ENCODE results near the gene IMPA2. TPM values are rescaled to one million over a fixed set of nuclear protein-coding genes. Genes with fewer than 3 reads are reported as not detected.

Gene IMPA2
- total and polyA plus RNA-seq, 2 of the 8 experiments (the other 6 are each of a cell fraction or from before 2014, with no cell fraction given): 102 to 140 TPM

DNA sequence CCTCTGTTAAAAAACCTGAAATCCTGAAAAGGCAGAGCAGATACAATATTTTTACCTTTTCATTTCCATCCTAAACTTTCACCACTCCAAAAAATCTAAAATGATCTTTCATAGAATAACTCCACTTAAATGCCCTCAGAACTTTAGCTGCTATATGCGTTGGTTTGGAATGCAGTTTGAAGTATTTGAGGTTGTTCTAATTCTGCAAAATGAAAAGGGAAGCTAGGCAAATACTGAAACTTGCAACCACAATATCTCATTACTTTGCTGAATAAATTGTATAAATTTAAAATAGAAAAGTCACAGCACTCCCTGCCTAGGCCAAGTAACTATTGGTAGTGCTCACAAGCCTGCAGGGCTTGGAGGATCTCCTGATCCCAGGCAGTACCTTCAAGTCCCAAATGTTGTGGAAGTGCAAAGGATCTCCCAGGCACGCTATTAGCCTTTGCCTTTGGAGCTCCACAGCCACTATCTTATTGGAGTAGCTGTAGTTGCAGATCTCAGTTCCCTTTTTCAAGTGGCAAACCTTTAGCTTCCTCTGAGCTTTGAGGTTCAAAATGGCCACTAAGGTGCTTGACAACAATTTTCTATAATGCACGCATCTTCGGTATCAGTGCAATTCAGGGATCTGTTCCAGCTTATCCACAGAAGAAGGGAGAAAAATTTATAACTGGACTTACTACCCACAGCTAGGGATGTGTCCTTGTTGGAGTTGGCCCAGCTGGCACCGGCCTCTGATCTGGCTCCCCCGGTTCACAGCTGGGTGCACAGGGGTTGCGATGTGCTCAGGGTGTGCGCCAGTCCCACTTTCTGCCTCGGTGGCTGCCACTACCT is 68.9 kb downstream of the IMPA2 start:
- H3K4me3 ChIP-seq (ENCODE audit: extremely low read depth in 1 of 4, insufficient read depth in 2 of 4, low read depth in 3 of 4, low read length in 4 of 4): no peak overlapping the region
- H3K18ac ChIP-seq (ENCODE audit: extremely low read depth, low read length): no peak overlapping the region
- no peak overlapping the region for H2BK20ac ChIP-seq (ENCODE audit: low read length)
- no peaks in the 10 kb centered on the region; a peak in 1 of 7 replicates for H3K27me3 ChIP-seq (replicated peaks in 1 of 4; ENCODE audit: control insufficient read depth in 3 of 4, extremely low read depth in 1 of 4, insufficient read depth in 3 of 4, low read length in 3 of 4)
- no peaks in the 10 kb centered on the region for H3K9me3 ChIP-seq (ENCODE audit: insufficient read depth in 2 of 2, low read depth in 1 of 2, low read length in 1 of 2)
- H4K91ac ChIP-seq (replicated peaks; ENCODE audit: insufficient read length, low read length): no peak overlapping the region
- no peak for DNase-seq (ENCODE audit: low read depth in 1 of 2, low spot score in 2 of 2)
- H3K56ac ChIP-seq (replicated peaks; ENCODE audit: insufficient read length, low read depth, low read length): no peak overlapping the region
- no peak overlapping the region; a peak in 1 of 7 replicates for H3K9ac ChIP-seq (replicated peaks in 1 of 4; ENCODE audit: extremely low read depth in 1 of 4, low read depth in 3 of 4, low read length in 3 of 4)
- WGBS, 2 experiments (ENCODE audit: extremely low coverage in 1 of 2, insufficient coverage in 1 of 2, insufficient read length in 1 of 2, insufficient replicate concordance in 2 of 2, low coverage in 1 of 2, low lambda C conversion rate in 2 of 2, missing lambda C conversion rate in 1 of 2): 92% methylated on average over 9 of the region's 9 CpGs; no CpG with 5 or more reads in 1 of the 2 experiments
- H3K79me2 ChIP-seq (ENCODE audit: control insufficient read depth in 1 of 2, insufficient read depth in 2 of 2, low read length in 2 of 2): no peaks in the 10 kb centered on the region
- no peak overlapping the region for H2BK5ac ChIP-seq (ENCODE audit: low read depth, low read length)
- no peak overlapping the region for H3K27ac ChIP-seq (ENCODE audit: low read depth, low read length)
- POLR2A ChIA-PET (ENCODE audit: partially characterized antibody): no interaction called here
- no peak overlapping the region for H3K14ac ChIP-seq (ENCODE audit: insufficient read length)
- no peak overlapping the region for H3K4me2 ChIP-seq (ENCODE audit: insufficient read depth in 1 of 2, low read depth in 2 of 2, low read length in 2 of 2)
- no peak overlapping the region for H3K4ac ChIP-seq (replicated peaks; ENCODE audit: insufficient read length, low read depth, low read length)
- H2AFZ ChIP-seq (ENCODE audit: low read length): no peak overlapping the region; the same call in 1 of the 2 replicates
- no peaks in the 10 kb centered on the region for H3K79me1 ChIP-seq (ENCODE audit: low read depth, low read length)
- H4K8ac ChIP-seq (ENCODE audit: extremely low read depth, insufficient read depth, low read length): no peak overlapping the region
- H2BK120ac ChIP-seq (replicated peaks; ENCODE audit: low read depth, low read length): no peak overlapping the region
- no peaks in the 10 kb centered on the region for H4K20me1 ChIP-seq (replicated peaks in 1 of 2; ENCODE audit: control insufficient read depth in 1 of 2, insufficient read depth in 2 of 2, low read length in 2 of 2)
- no peak overlapping the region for H2BK12ac ChIP-seq (ENCODE audit: low read depth, low read length)
- H3K23ac ChIP-seq (ENCODE audit: insufficient read length): no peak overlapping the region
- no peaks in the 10 kb centered on the region for H3K23me2 ChIP-seq (ENCODE audit: low read depth, low read length)
- peaks cover 0 to 4% (median 0%) of the 10 kb centered on the region in 4 experiments; a peak in 1 of 7 replicates for H3K4me1 ChIP-seq (replicated peaks in 1 of 4; ENCODE audit: control insufficient read depth in 3 of 4, insufficient read depth in 4 of 4, low read length in 3 of 4)
- FAIRE-seq: no peak
- CTCF ChIA-PET (ENCODE audit: partially characterized antibody): interaction anchor here (0.9 to 3.1 kb wide), 4 partner anchors 11 to 317 kb away, joined by 3 to 26 read pairs (median 4); no protein-coding TSS in a partner anchor
- H2AK5ac ChIP-seq (ENCODE audit: low read depth, low read length): no peak overlapping the region
- no peak overlapping the region for H4K5ac ChIP-seq (ENCODE audit: insufficient read length, low read depth, low read length)
- H2BK15ac ChIP-seq (ENCODE audit: low read length): no peak overlapping the region
- H3K36me3 ChIP-seq (ENCODE audit: control insufficient read depth in 2 of 4, insufficient read depth in 4 of 4, low read length in 3 of 4): no peaks in the 10 kb centered on the region
- no peak for TF ChIP-seq SP1 (IDR thresholded peaks at IDR 0.05; ENCODE audit: low read depth, low read length)
- TF ChIP-seq CBX8 (IDR thresholded peaks at IDR 0.05; ENCODE audit: borderline replicate concordance, low read depth, low read length): no peak
- no peak for TF ChIP-seq TBP (IDR thresholded peaks at IDR 0.05; ENCODE audit: low read depth, low read length)
- no peak for TF ChIP-seq TEAD4 (IDR thresholded peaks at IDR 0.05; ENCODE audit: low read depth, low read length)
- TF ChIP-seq MAFK (IDR thresholded peaks at IDR 0.05; ENCODE audit: low read depth, low read length): no peak
- TF ChIP-seq ASH2L (IDR thresholded peaks at IDR 0.05; ENCODE audit: low read length): no peak
- TF ChIP-seq RAD21 (IDR thresholded peaks at IDR 0.05 in 1 of 2, conservative IDR thresholded peaks at IDR 0.05 in 1 of 2; ENCODE audit: low read depth in 2 of 2, low read length in 2 of 2): no peak
- TF ChIP-seq, protein P1, sequence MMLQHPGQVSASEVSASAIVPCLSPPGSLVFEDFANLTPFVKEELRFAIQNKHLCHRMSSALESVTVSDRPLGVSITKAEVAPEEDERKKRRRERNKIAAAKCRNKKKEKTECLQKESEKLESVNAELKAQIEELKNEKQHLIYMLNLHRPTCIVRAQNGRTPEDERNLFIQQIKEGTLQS (IDR thresholded peaks at IDR 0.05; ENCODE audit: insufficient read depth, low read depth, low read length): no peak
- TF ChIP-seq JUND (IDR thresholded peaks at IDR 0.05; ENCODE audit: low read length): no peak
- no peak for TF ChIP-seq SP4 (IDR thresholded peaks at IDR 0.05; ENCODE audit: low read length)
- TF ChIP-seq, protein P2, sequence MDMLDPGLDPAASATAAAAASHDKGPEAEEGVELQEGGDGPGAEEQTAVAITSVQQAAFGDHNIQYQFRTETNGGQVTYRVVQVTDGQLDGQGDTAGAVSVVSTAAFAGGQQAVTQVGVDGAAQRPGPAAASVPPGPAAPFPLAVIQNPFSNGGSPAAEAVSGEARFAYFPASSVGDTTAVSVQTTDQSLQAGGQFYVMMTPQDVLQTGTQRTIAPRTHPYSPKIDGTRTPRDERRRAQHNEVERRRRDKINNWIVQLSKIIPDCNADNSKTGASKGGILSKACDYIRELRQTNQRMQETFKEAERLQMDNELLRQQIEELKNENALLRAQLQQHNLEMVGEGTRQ (IDR thresholded peaks at IDR 0.05; ENCODE audit: low read length): no peak

Measured in H1 (cell line).